ENCODE measurements around the gene CHAT. TPM values are rescaled to one million over a fixed set of nuclear protein-coding genes. Genes with fewer than 3 reads are reported as not detected.

The CHAT gene
- total RNA-seq (not detected), polyA plus RNA-seq (not detected)
- long read RNA-seq, donor 1, result 0 reads
- long read RNA-seq, donor 2, result 0 reads

DNA sequence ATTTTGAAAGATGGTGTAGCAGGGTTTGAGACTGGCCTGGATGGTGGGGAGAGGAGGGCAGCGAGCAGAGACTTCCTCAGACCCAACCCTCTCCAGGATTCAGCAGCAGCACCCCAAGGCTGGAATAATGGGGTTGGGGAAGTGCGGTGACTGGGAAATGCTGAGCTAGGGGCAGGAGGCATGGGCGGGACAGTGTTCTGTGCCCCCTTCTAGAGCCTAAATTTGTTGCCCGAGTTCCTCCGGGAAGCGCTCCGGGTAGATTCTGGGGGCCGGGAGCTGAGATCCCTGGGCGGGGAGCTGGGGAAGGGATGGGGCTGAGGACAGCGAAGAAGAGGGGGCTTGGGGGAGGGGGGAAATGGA is at the start of gene CHAT:
TSS of gene CHAT (plus strand) at position 156 of the 360 bp plus-strand sequence. CDS start at position 309, 153 bp downstream.
- no peak for ATAC-seq
- Histone ChIP-seq H3K27me3 (ENCODE audit: insufficient read depth in 3 of 3, low read length in 2 of 3) (peaks cover 7 to 87% (median 60%) of the 10 kb centered on the region in 3 donors), H3K9me3 (no peaks in the 10 kb centered on the region)

DNA sequence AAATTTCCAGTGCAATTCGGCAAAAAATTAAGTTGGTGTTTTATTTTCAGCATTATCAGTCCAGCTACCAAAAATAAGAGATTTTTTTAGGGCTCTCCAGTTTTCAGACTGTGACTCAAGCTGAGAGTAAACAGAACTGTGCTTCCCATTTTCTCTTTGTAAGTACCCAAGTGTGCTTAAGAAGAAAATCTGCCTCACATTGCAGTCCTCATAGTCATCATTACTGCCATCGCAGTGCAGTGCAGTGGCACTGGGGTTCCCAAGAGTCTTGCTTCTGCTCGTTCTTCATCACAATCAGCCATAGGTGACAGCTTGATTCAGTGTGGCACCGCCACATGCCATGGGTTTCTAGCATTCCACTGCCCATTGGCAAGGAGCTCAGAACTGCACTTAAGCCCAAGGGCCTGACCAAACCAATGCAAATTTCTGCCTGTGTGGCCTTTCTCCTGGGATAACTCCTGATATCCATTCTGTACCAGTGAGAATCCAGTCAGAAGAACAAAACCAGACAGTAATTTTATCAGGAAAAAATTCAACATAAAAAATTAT is 49.3 kb upstream of the CHAT start:
- TF ChIP-seq, protein P1, sequence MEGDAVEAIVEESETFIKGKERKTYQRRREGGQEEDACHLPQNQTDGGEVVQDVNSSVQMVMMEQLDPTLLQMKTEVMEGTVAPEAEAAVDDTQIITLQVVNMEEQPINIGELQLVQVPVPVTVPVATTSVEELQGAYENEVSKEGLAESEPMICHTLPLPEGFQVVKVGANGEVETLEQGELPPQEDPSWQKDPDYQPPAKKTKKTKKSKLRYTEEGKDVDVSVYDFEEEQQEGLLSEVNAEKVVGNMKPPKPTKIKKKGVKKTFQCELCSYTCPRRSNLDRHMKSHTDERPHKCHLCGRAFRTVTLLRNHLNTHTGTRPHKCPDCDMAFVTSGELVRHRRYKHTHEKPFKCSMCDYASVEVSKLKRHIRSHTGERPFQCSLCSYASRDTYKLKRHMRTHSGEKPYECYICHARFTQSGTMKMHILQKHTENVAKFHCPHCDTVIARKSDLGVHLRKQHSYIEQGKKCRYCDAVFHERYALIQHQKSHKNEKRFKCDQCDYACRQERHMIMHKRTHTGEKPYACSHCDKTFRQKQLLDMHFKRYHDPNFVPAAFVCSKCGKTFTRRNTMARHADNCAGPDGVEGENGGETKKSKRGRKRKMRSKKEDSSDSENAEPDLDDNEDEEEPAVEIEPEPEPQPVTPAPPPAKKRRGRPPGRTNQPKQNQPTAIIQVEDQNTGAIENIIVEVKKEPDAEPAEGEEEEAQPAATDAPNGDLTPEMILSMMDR (IDR thresholded peaks at IDR 0.05), result no peak

More for the DNA sequence above, at the start of gene CHAT:
- Histone ChIP-seq H3K27ac (no peak within 1 kb of the TSS), H3K4me3 (no peak within 1 kb of the TSS), H3K36me3 (ENCODE audit: insufficient read depth in 1 of 2, low read depth in 1 of 2) (no peaks in the 10 kb centered on the region), H3K4me1 (peaks cover 11% of the 10 kb centered on the region)
- intact Hi-C loops (cut with DNase I), result no loop called here
- TF ChIP-seq, protein P1 (IDR thresholded peaks at IDR 0.05), result no peak
- 1 to 2% (median 2%) methylated on average over 7 to 10 of the region's 10 CpGs for WGBS, 3 donors
- peak in 1 of 2 donors; percentile 22 for DNase-seq

DNA sequence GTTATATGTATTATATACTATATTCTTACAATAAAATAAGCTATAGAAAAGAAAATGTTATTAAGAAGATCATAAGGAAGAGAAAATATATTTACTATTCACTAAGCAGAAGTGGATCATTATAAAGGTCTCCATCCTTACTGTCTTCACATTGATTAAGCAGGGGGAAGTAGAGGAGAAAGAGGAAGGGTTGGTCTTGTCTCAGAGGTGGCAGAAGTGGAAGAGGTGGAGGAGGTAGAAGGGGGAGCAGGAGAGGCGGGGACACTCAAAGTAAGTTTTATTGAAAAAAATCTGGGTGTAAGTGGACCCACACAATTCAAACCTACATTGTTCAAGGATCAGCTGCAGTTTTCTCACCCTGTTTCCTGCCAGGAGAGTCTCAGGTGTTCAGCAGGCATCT is 46.0 kb upstream of the CHAT start:
- Histone ChIP-seq H3K36me3 (ENCODE audit: insufficient read depth in 1 of 2, low read depth in 1 of 2) (no peaks in the 10 kb centered on the region), H3K4me3 (no peak overlapping the region), H3K27me3 (ENCODE audit: insufficient read depth in 3 of 3, low read length in 2 of 3) (peaks cover 0 to 14% (median 3%) of the 10 kb centered on the region in 3 donors), H3K9me3 (no peaks in the 10 kb centered on the region), H3K27ac (no peak overlapping the region), H3K4me1 (no peaks in the 10 kb centered on the region)
- WGBS, 3 donors, result 86 to 88% (median 87%) methylated on average over 1 of the region's 1 CpG
- ATAC-seq (no peak), DNase-seq (no peak)
- intact Hi-C loops (cut with DNase I), result no loop called here
- TF ChIP-seq, protein P1 (IDR thresholded peaks at IDR 0.05), result no peak

More for the DNA sequence above, 49.3 kb upstream of the CHAT start:
- Histone ChIP-seq H3K27ac (no peak overlapping the region), H3K9me3 (no peaks in the 10 kb centered on the region), H3K4me1 (no peaks in the 10 kb centered on the region), H3K36me3 (ENCODE audit: insufficient read depth in 1 of 2, low read depth in 1 of 2) (no peaks in the 10 kb centered on the region), H3K27me3 (ENCODE audit: insufficient read depth in 3 of 3, low read length in 2 of 3) (peaks cover 0 to 16% (median 6%) of the 10 kb centered on the region in 3 donors), H3K4me3 (no peak overlapping the region)
- no peak for ATAC-seq
- DNase-seq, result no peak
- WGBS, 3 donors, result 77 to 84% (median 84%) methylated on average over 4 of the region's 4 CpGs
- intact Hi-C loops (cut with DNase I), result no loop called here

DNA sequence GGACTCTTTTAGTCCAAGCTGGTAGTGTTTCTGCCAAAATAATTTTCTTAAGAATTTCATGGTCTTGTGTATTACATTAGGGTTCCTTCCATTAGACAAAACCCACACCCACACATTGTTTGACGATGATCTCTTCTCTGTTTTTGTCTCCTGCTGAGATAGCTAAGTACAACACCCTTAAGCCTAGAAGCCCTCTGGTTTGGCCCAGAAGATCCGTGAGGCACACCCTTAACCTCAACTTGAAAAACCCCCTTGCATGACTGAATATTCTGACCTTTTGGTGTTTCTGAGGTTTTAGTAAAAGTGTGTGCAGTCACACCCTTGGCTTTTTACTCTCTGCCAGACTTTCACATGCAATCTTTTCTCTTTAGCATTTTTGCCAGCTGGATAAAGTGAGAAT is 45.6 kb upstream of the CHAT start:
- peaks cover 0 to 14% (median 3%) of the 10 kb centered on the region in 3 donors for H3K27me3 ChIP-seq (ENCODE audit: insufficient read depth in 3 of 3, low read length in 2 of 3)
- WGBS, 3 donors, result 59 to 74% (median 67%) methylated on average over 2 of the region's 2 CpGs
- H3K4me3 ChIP-seq, result no peak overlapping the region
- intact Hi-C loops (cut with DNase I), result no loop called here
- H3K4me1 ChIP-seq, result no peaks in the 10 kb centered on the region
- no peaks in the 10 kb centered on the region for H3K9me3 ChIP-seq
- TF ChIP-seq, protein P1 (IDR thresholded peaks at IDR 0.05), result no peak
- ATAC-seq (no peak), DNase-seq (no peak)
- H3K27ac ChIP-seq, result no peak overlapping the region
- H3K36me3 ChIP-seq (ENCODE audit: insufficient read depth in 1 of 2, low read depth in 1 of 2), result no peaks in the 10 kb centered on the region
